Activated T-cell treated with anti-CD3 and anti-CD28 coated beads, Interleukin-2, amount 50 U/mL, for 24 hours (primary cell): ENCODE data around the gene HIGD2A.

Source experiments
- DNase-seq: peaks from one replicate; pipeline ENCODE4 v3.0.0-alpha.2; 2020
- H3K27ac Mint-ChIP-seq: 2 replicates; pipeline ENCODE4 v1.8.0; 2020; ENCODE audit warnings: mild to moderate bottlenecking, mixed read lengths
- H3K27me3 Mint-ChIP-seq: 2 replicates; pipeline ENCODE4 v1.8.0; 2020; ENCODE audit warnings: mixed read lengths
- H3K36me3 Mint-ChIP-seq: 2 replicates; pipeline ENCODE4 v1.8.0; 2020; ENCODE audit warnings: low read depth, mixed read lengths
- H3K4me1 Mint-ChIP-seq: 2 replicates; pipeline ENCODE4 v1.8.0; 2020; ENCODE audit warnings: low read depth, mixed read lengths
- H3K4me3 Mint-ChIP-seq: 2 replicates; pipeline ENCODE4 v1.8.0; 2020; ENCODE audit warnings: mild to moderate bottlenecking, moderate library complexity, mixed read lengths
- H3K9me3 Mint-ChIP-seq: 2 replicates; pipeline ENCODE4 v1.8.0; 2020; ENCODE audit warnings: mixed read lengths

HIGD2A gene

GRCh38 chr5:176382721-176383120, 5.8 kb upstream of the HIGD2A start:
- peak overlapping the region; percentile 50 for H3K27ac Mint-ChIP-seq
- peaks cover 27% of the 10 kb centered on the region for H3K4me1 Mint-ChIP-seq
- no peak for DNase-seq
- no peaks in the 10 kb centered on the region for H3K9me3 Mint-ChIP-seq
- H3K36me3 Mint-ChIP-seq = peaks cover 99% of the 10 kb centered on the region
- no peaks in the 10 kb centered on the region for H3K27me3 Mint-ChIP-seq
- no peak overlapping the region for H3K4me3 Mint-ChIP-seq

GRCh38 chr5:176383248-176383905, 5.2 kb upstream of the HIGD2A start:
- Mint-ChIP-seq H3K4me3 (no peak overlapping the region), H3K36me3 (peaks cover 99% of the 10 kb centered on the region), H3K27me3 (no peaks in the 10 kb centered on the region), H3K9me3 (no peaks in the 10 kb centered on the region), H3K4me1 (peaks cover 28% of the 10 kb centered on the region), H3K27ac (no peak overlapping the region)
- DNase-seq = no peak

- no peak for DNase-seq
- H3K36me3 Mint-ChIP-seq = peaks cover 97% of the 10 kb centered on the region
- H3K27me3 Mint-ChIP-seq = no peaks in the 10 kb centered on the region
- peaks cover 28% of the 10 kb centered on the region for H3K4me1 Mint-ChIP-seq
- no peaks in the 10 kb centered on the region for H3K9me3 Mint-ChIP-seq
- H3K27ac Mint-ChIP-seq = no peak overlapping the region
- H3K4me3 Mint-ChIP-seq = no peak overlapping the region
Observed at GRCh38 chr5:176383961-176384360, 4.6 kb upstream of the HIGD2A start.

- Mint-ChIP-seq H3K36me3 (peaks cover 97% of the 10 kb centered on the region), H3K27me3 (no peaks in the 10 kb centered on the region), H3K9me3 (no peaks in the 10 kb centered on the region), H3K4me3 (no peak overlapping the region), H3K4me1 (peaks cover 28% of the 10 kb centered on the region), H3K27ac (peak overlapping the region; percentile 84)
- DNase-seq = no peak
Observed at GRCh38 chr5:176384366-176384930, 4.1 kb upstream of the HIGD2A start.

- H3K4me1 Mint-ChIP-seq = peaks cover 31% of the 10 kb centered on the region
Observed at GRCh38 chr5:176384991-176385390, 3.6 kb upstream of the HIGD2A start.

GRCh38 chr5:176386491-176386890, 2.1 kb upstream of the HIGD2A start:
- no peaks in the 10 kb centered on the region for H3K27me3 Mint-ChIP-seq
- H3K4me3 Mint-ChIP-seq = peak overlapping the region; percentile 98
- peaks cover 35% of the 10 kb centered on the region for H3K4me1 Mint-ChIP-seq
- H3K9me3 Mint-ChIP-seq = no peaks in the 10 kb centered on the region
- H3K36me3 Mint-ChIP-seq = peaks cover 96% of the 10 kb centered on the region
- peak overlapping the region; percentile 100 for H3K27ac Mint-ChIP-seq
- DNase-seq = no peak

More at GRCh38 chr5:176384991-176385390, 3.6 kb upstream of the HIGD2A start:
- DNase-seq = no peak
- H3K27ac Mint-ChIP-seq = peak overlapping the region; percentile 84
- H3K27me3 Mint-ChIP-seq = no peaks in the 10 kb centered on the region
- peaks cover 96% of the 10 kb centered on the region for H3K36me3 Mint-ChIP-seq
- no peak overlapping the region for H3K4me3 Mint-ChIP-seq
- no peaks in the 10 kb centered on the region for H3K9me3 Mint-ChIP-seq

- Mint-ChIP-seq H3K4me1 (peaks cover 35% of the 10 kb centered on the region), H3K27ac (peak overlapping the region; percentile 100), H3K4me3 (peak overlapping the region; percentile 98), H3K36me3 (peaks cover 96% of the 10 kb centered on the region), H3K27me3 (no peaks in the 10 kb centered on the region), H3K9me3 (no peaks in the 10 kb centered on the region)
- no peak for DNase-seq
Observed at GRCh38 chr5:176387384-176387925, 1.1 kb upstream of the HIGD2A start.

- no peak for DNase-seq
- Mint-ChIP-seq H3K4me1 (peaks cover 35% of the 10 kb centered on the region), H3K4me3 (peak overlapping the region; percentile 98), H3K36me3 (peaks cover 95% of the 10 kb centered on the region), H3K27me3 (no peaks in the 10 kb centered on the region), H3K27ac (peak overlapping the region; percentile 100), H3K9me3 (no peaks in the 10 kb centered on the region)
Observed at GRCh38 chr5:176388003-176388443, 528 bp upstream of the HIGD2A start.

GRCh38 chr5:176389135-176390123, 878 bp downstream of the HIGD2A start:
- no peaks in the 10 kb centered on the region for H3K9me3 Mint-ChIP-seq
- H3K27me3 Mint-ChIP-seq = no peaks in the 10 kb centered on the region
- no peak for DNase-seq
- H3K4me3 Mint-ChIP-seq = peak overlapping the region; percentile 98
- peaks cover 92% of the 10 kb centered on the region for H3K36me3 Mint-ChIP-seq
- peak overlapping the region; percentile 100 for H3K27ac Mint-ChIP-seq
- peaks cover 35% of the 10 kb centered on the region for H3K4me1 Mint-ChIP-seq

GRCh38 chr5:176391479-176391878, 2.9 kb downstream of the HIGD2A start:
- Mint-ChIP-seq H3K9me3 (no peaks in the 10 kb centered on the region), H3K4me1 (peaks cover 19% of the 10 kb centered on the region), H3K27me3 (no peaks in the 10 kb centered on the region), H3K4me3 (no peak overlapping the region), H3K36me3 (peaks cover 85% of the 10 kb centered on the region), H3K27ac (peak overlapping the region; percentile 78)
- DNase-seq = no peak

- no peaks in the 10 kb centered on the region for H3K27me3 Mint-ChIP-seq
- H3K9me3 Mint-ChIP-seq = no peaks in the 10 kb centered on the region
- DNase-seq = no peak
- H3K27ac Mint-ChIP-seq = peak overlapping the region; percentile 78
- H3K36me3 Mint-ChIP-seq = peaks cover 85% of the 10 kb centered on the region
- no peak overlapping the region for H3K4me3 Mint-ChIP-seq
- H3K4me1 Mint-ChIP-seq = peaks cover 13% of the 10 kb centered on the region
Observed at GRCh38 chr5:176391999-176392398, 3.4 kb downstream of the HIGD2A start.

GRCh38 chr5:176392526-176392925, 4.0 kb downstream of the HIGD2A start:
- Mint-ChIP-seq H3K36me3 (peaks cover 81% of the 10 kb centered on the region), H3K4me1 (peaks cover 9% of the 10 kb centered on the region), H3K9me3 (no peaks in the 10 kb centered on the region), H3K27me3 (no peaks in the 10 kb centered on the region), H3K4me3 (no peak overlapping the region), H3K27ac (peak overlapping the region; percentile 78)
- DNase-seq = no peak

- Mint-ChIP-seq H3K9me3 (no peaks in the 10 kb centered on the region), H3K27me3 (no peaks in the 10 kb centered on the region), H3K27ac (no peak overlapping the region), H3K4me1 (peaks cover 8% of the 10 kb centered on the region), H3K4me3 (no peak overlapping the region), H3K36me3 (peaks cover 79% of the 10 kb centered on the region)
- DNase-seq = no peak
Observed at GRCh38 chr5:176394096-176394495, 5.5 kb downstream of the HIGD2A start.

- H3K27me3 Mint-ChIP-seq = no peaks in the 10 kb centered on the region
- H3K36me3 Mint-ChIP-seq = peaks cover 73% of the 10 kb centered on the region
- H3K4me3 Mint-ChIP-seq = no peak overlapping the region
- no peak overlapping the region for H3K27ac Mint-ChIP-seq
- H3K4me1 Mint-ChIP-seq = peaks cover 4% of the 10 kb centered on the region
- no peak for DNase-seq
- no peaks in the 10 kb centered on the region for H3K9me3 Mint-ChIP-seq
Observed at GRCh38 chr5:176394881-176395675, 6.5 kb downstream of the HIGD2A start.
